Tibial artery (tissue), 4 donors: Measurements from ENCODE around the gene CRYGS.

Experiments
- DNase-seq, 2 donors: peaks; one replicate each; pipeline ENCODE4 v3.0.0-alpha.2; 2019
- H3K27ac ChIP-seq, 2 donors: fragments of 200-600 bp; sonication (generic) in 1 of 2; 1 replicate in 1 of 2; 2 replicates in 1 of 2; pipeline ENCODE4 v1.5.1; 2018 to 2019; ENCODE audit warnings: mild to moderate bottlenecking in 1 of 2
- H3K27me3 ChIP-seq, 2 donors: fragments of 200-600 bp; sonication (generic) in 1 of 2; one replicate each; pipeline versions ENCODE4 v1.5.1 to v1.6.0; 2016 to 2019
- H3K36me3 ChIP-seq, 3 donors: fragments of 200-600 bp; sonication (generic) in 2 of 3; one replicate each; pipeline ENCODE4 v1.5.1; 2016 to 2019; ENCODE audit warnings: mild to moderate bottlenecking in 2 of 3
- H3K4me1 ChIP-seq, 4 donors: fragments of 200-600 bp; sonication (generic) in 2 of 4; 1 replicate in 3 of 4; 2 replicates in 1 of 4; pipeline ENCODE4 v1.5.1; 2016 to 2019
- H3K4me3 ChIP-seq, 2 donors: fragments of 200-600 bp; sonication (generic) in 1 of 2; 1 replicate in 1 of 2; 2 replicates in 1 of 2; pipeline ENCODE4 v1.5.1; 2018 to 2019; ENCODE audit warnings: mild to moderate bottlenecking in 2 of 2
- H3K9me3 ChIP-seq, 3 donors: fragments of 200-600 bp; sonication (generic) in 1 of 3; one replicate each; pipeline ENCODE4 v1.5.1; 2016 to 2019
- intact Hi-C: fragments of 100-400 bp; cut with DNase I; formaldehyde crosslinking; loops from one replicate; pipeline ENCODE4 v1.15.0; 2023; ENCODE audit warnings: low total_unique reads
- TF ChIP-seq, protein P1 (sequence below), 2 experiments: fragments of 200-600 bp in 1 of 2; fragments of 450-650 bp in 1 of 2; IDR thresholded peaks; one replicate each; pipeline ENCODE4 v1.5.1; 2017 to 2019; ENCODE audit warnings: antibody characterized with exemption in 2 of 2, mild to moderate bottlenecking in 1 of 2, moderate library complexity in 1 of 2

The CRYGS gene

DNA sequence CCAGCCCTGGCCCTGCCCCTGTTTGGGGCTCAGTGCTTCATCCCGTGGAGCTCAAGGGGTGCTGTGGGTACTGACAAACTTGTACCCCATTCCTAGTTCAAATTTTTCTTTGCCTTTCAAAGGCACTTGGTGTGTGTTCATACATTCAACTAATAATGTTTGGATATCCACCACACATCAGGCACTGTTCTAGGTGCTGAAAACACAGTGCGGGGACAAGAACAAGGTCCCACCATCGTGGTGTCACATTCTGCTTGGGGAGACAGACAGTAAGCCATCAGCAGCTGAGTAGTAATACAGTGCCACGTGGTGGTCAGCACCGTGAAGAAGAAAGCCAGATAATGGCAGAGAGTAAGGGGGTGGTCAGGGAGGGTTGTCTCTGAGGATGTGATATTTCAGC, 32.5 kb downstream of the CRYGS start:
- Histone ChIP-seq H3K27ac (no peak overlapping the region), H3K27me3 (no peaks in the 10 kb centered on the region), H3K4me3 (no peak overlapping the region), H3K36me3 (no peaks in the 10 kb centered on the region), H3K9me3 (peaks cover 0 to 2% (median 2%) of the 10 kb centered on the region in 3 donors), H3K4me1 (no peaks in the 10 kb centered on the region)
- intact Hi-C loops: no loop called here
- DNase-seq: no peak
- TF ChIP-seq, protein P1, sequence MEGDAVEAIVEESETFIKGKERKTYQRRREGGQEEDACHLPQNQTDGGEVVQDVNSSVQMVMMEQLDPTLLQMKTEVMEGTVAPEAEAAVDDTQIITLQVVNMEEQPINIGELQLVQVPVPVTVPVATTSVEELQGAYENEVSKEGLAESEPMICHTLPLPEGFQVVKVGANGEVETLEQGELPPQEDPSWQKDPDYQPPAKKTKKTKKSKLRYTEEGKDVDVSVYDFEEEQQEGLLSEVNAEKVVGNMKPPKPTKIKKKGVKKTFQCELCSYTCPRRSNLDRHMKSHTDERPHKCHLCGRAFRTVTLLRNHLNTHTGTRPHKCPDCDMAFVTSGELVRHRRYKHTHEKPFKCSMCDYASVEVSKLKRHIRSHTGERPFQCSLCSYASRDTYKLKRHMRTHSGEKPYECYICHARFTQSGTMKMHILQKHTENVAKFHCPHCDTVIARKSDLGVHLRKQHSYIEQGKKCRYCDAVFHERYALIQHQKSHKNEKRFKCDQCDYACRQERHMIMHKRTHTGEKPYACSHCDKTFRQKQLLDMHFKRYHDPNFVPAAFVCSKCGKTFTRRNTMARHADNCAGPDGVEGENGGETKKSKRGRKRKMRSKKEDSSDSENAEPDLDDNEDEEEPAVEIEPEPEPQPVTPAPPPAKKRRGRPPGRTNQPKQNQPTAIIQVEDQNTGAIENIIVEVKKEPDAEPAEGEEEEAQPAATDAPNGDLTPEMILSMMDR (IDR thresholded peaks at IDR 0.05): no peak

- Histone ChIP-seq H3K27ac (no peak overlapping the region), H3K9me3 (no peaks in the 10 kb centered on the region), H3K4me1 (no peaks in the 10 kb centered on the region), H3K4me3 (no peak overlapping the region), H3K36me3 (no peaks in the 10 kb centered on the region), H3K27me3 (no peaks in the 10 kb centered on the region)
- DNase-seq: no peak
- intact Hi-C loops: no loop called here
- TF ChIP-seq, protein P1 (IDR thresholded peaks at IDR 0.05): no peak
Observed at GRCh38 chr3:186511245-186511644, 32.9 kb downstream of the CRYGS start.

DNA sequence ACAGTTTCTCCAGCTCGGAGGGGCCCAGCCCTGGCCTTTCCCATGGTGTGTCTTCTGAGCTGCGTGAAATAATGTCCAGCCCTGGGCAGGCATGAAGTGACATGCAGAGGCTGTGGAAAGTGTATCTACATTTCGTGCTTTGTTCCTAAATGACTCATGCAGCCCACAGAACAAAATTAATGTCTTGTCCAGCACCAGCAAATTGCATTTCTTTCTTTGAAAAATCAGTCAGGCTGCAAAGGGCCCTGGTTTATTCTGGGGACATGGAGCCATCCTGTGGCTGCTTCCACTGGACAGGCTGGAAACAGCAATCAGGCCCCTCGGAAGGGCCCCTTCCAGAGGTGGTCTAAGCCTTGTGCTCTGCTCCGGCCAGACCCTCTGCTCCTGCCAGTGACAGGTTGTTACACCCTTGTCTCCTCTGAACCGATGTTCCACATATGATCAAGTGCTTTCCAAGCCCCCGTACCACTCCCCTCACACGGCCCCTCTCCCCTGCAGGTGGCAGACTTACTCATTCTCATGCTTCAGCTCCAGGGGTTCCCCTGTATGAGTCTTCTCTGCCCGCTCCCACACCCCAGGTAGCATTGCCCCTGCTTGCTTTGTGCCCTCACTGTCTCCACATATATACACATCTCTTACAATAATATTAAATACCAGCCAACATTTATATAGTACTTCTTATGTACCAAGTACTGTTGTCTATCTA, 33.7 kb downstream of the CRYGS start:
- TF ChIP-seq, protein P1 (IDR thresholded peaks at IDR 0.05): no peak
- no peaks in the 10 kb centered on the region for H3K36me3 ChIP-seq
- H3K4me1 ChIP-seq: no peaks in the 10 kb centered on the region
- no peak overlapping the region for H3K27ac ChIP-seq
- H3K9me3 ChIP-seq: no peaks in the 10 kb centered on the region
- DNase-seq: no peak
- intact Hi-C loops: no loop called here
- no peaks in the 10 kb centered on the region for H3K27me3 ChIP-seq
- no peak overlapping the region for H3K4me3 ChIP-seq

GRCh38 chr3:186509423-186509822, 34.8 kb downstream of the CRYGS start:
- Histone ChIP-seq H3K27me3 (no peaks in the 10 kb centered on the region), H3K36me3 (no peaks in the 10 kb centered on the region), H3K27ac (no peak overlapping the region), H3K4me3 (no peak overlapping the region), H3K9me3 (no peaks in the 10 kb centered on the region), H3K4me1 (no peaks in the 10 kb centered on the region)
- TF ChIP-seq, protein P1 (IDR thresholded peaks at IDR 0.05): no peak
- no peak for DNase-seq
- intact Hi-C loops: loop anchor here (10.0 kb wide), 1 partner anchor 155 kb away; no protein-coding TSS in a partner anchor

- Histone ChIP-seq H3K36me3 (no peaks in the 10 kb centered on the region), H3K27ac (no peak overlapping the region), H3K27me3 (no peaks in the 10 kb centered on the region), H3K4me1 (peaks cover 0 to 17% (median 3%) of the 10 kb centered on the region in 4 donors), H3K4me3 (no peak overlapping the region), H3K9me3 (no peaks in the 10 kb centered on the region)
- TF ChIP-seq, protein P1 (IDR thresholded peaks at IDR 0.05): no peak
- intact Hi-C loops: loop anchor here (10.0 kb wide), 1 partner anchor 152 kb away; no protein-coding TSS in a partner anchor
- DNase-seq: no peak
Observed at GRCh38 chr3:186506857-186507256, 37.3 kb downstream of the CRYGS start.
